Esophagus squamous epithelium (tissue), 5 donors: Measurements from ENCODE around the gene SPX. TPM values are rescaled to one million over a fixed set of nuclear protein-coding genes. Genes with fewer than 3 reads are reported as not detected.

ENCODE experiments used
- DNase-seq: peaks from one replicate; lab custom pipeline; 2025; lab: John Stamatoyannopoulos, UW
- H3K27ac ChIP-seq, 4 donors: fragments of 200-600 bp; sonication (generic); one replicate each; pipeline ENCODE4 v1.5.1; 2016 to 2019; ENCODE audit warnings: mild to moderate bottlenecking in 1 of 4
- H3K27me3 ChIP-seq, 4 donors: fragments of 200-600 bp; sonication (generic); 1 replicate in 3 of 4; 2 replicates in 1 of 4; pipeline versions ENCODE4 v1.5.1 to v1.6.0; 2017 to 2021; ENCODE audit warnings: antibody characterized with exemption in 1 of 4
- H3K36me3 ChIP-seq, 3 donors: fragments of 200-600 bp; sonication (generic); one replicate each; pipeline ENCODE4 v1.5.1; 2016 to 2019
- H3K4me1 ChIP-seq, 3 donors: fragments of 200-600 bp; sonication (generic); one replicate each; pipeline ENCODE4 v1.5.1; 2017 to 2019
- H3K4me3 ChIP-seq, 4 donors: fragments of 200-600 bp; sonication (generic); 1 replicate in 3 of 4; 2 replicates in 1 of 4; pipeline ENCODE4 v1.5.1; 2016 to 2019; ENCODE audit warnings: mild to moderate bottlenecking in 2 of 4, moderate library complexity in 1 of 4
- H3K9me3 ChIP-seq, 3 donors: fragments of 200-600 bp; sonication (generic); one replicate each; pipeline ENCODE4 v1.5.1; 2016 to 2019
- CTCF ChIP-seq, 6 experiments: fragments of 450-650 bp in 4 of 6; fragments of 200-600 bp in 2 of 6; sonication (generic) in 2 of 6; IDR thresholded peaks; one replicate each; pipeline ENCODE4 v1.5.1; 2016 to 2019; ENCODE audit warnings: antibody characterized with exemption in 6 of 6, mild to moderate bottlenecking in 4 of 6, moderate library complexity in 4 of 6
- POLR2A ChIP-seq, 4 donors: fragments of 450-650 bp; IDR thresholded peaks; one replicate each; pipeline ENCODE4 v1.6.1; 2017; ENCODE audit warnings: antibody characterized with exemption in 4 of 4, mild to moderate bottlenecking in 4 of 4, moderate library complexity in 3 of 4
- WGBS, 2 donors: methylation state at CpG; one replicate each; pipeline ENCODE4 v1.1.5; 2018; 5-methylcytosine and 5-hydroxymethylcytosine counted together
- intact Hi-C: fragments of 100-400 bp; cut with DNase I; formaldehyde crosslinking; loops from one replicate; pipeline ENCODE4 v1.15.0; 2022
- total RNA-seq, 4 donors: library from RNA; depleted of rRNA; stranded (reverse); fragments of >200 nt; gene quantifications; one replicate each; pipeline ENCODE4 v1.1.0, GENCODE V29; 2016
- donor health status: DM: yes; HTN: yes; CAD: no.

The SPX gene
- total RNA-seq, 4 donors from 2014 or later: not detected

DNA sequence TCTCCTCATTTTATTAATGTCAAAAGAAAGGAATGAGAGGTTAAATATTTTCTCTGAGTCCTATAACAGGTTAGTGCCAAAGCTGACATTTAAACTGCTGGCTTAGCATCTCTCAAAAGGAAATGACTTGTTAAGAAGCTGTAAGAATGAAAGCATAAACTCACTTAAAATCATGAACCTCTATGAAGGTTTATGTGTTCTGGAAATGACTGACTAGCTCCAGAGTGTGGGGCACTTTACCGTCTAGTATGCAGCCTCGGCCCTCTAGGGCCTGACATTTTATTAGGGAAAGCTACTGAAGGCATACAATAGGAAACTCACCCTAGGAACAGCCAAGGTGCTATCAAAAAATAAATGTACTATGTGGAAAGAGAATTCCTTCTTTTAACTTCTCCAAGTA, 35.1 kb downstream of the SPX start:
- no peak for DNase-seq
- Histone ChIP-seq H3K27me3 (no peaks in the 10 kb centered on the region), H3K9me3 (no peaks in the 10 kb centered on the region), H3K4me3 (no peak overlapping the region), H3K36me3 (no peaks in the 10 kb centered on the region), H3K4me1 (no peaks in the 10 kb centered on the region), H3K27ac (no peak overlapping the region)
- TF ChIP-seq CTCF (IDR thresholded peaks at IDR 0.05) (no peak), POLR2A (IDR thresholded peaks at IDR 0.05) (no peak)
- WGBS, 2 donors: 42 to 46% methylated on average over 2 of the region's 2 CpGs
- intact Hi-C loops: no loop called here

GRCh38 chr12:21562859-21563258, 36.8 kb downstream of the SPX start:
- no peak for TF ChIP-seq POLR2A (IDR thresholded peaks at IDR 0.05)
- DNase-seq: no peak
- H3K4me1 ChIP-seq: no peaks in the 10 kb centered on the region
- intact Hi-C loops: no loop called here
- H3K9me3 ChIP-seq: no peaks in the 10 kb centered on the region
- WGBS, 2 donors: 31 to 38% methylated on average over 2 of the region's 2 CpGs
- no peaks in the 10 kb centered on the region for H3K36me3 ChIP-seq
- no peaks in the 10 kb centered on the region for H3K27me3 ChIP-seq
- no peak overlapping the region for H3K27ac ChIP-seq
- H3K4me3 ChIP-seq: no peak overlapping the region

DNA sequence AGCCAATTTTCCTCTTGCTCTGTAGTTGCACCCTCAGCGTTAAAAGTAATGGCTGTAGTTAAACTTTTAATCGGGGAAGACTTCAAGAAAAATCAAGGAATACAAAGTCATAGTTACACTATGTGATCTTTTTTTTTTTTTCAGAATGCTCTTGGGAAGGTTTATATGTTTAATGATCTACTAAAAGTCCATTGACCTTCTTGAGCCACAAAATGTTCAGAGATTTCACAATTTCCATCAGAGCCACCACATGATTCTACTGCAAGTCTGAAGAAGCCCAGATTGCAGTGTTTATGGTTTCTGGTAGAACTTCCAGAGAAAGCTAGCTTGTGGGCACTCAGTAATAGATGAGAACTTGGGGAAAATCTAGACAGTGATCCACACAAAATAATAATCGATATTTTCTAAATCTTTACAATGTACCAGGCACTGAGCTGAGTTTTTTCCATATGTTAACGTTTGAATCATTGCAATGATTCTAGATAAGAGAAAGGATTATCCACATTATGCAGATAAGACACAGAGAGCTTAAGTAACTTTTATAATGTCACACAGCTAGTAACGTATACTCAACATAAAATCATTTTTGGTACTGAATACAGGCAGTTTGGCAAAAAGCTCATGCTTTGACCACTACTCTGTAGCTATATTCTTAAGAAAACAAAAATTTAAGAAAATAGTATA, 40.3 kb downstream of the SPX start:
- no peak overlapping the region for H3K4me3 ChIP-seq
- no peak for TF ChIP-seq CTCF (IDR thresholded peaks at IDR 0.05)
- TF ChIP-seq POLR2A (IDR thresholded peaks at IDR 0.05): no peak
- H3K9me3 ChIP-seq: no peaks in the 10 kb centered on the region
- no peaks in the 10 kb centered on the region for H3K27me3 ChIP-seq
- no peak for DNase-seq
- intact Hi-C loops: no loop called here
- 76 to 83% methylated on average over 5 of the region's 5 CpGs for WGBS, 2 donors
- no peaks in the 10 kb centered on the region for H3K4me1 ChIP-seq
- no peak overlapping the region for H3K27ac ChIP-seq
- H3K36me3 ChIP-seq: no peaks in the 10 kb centered on the region

DNA sequence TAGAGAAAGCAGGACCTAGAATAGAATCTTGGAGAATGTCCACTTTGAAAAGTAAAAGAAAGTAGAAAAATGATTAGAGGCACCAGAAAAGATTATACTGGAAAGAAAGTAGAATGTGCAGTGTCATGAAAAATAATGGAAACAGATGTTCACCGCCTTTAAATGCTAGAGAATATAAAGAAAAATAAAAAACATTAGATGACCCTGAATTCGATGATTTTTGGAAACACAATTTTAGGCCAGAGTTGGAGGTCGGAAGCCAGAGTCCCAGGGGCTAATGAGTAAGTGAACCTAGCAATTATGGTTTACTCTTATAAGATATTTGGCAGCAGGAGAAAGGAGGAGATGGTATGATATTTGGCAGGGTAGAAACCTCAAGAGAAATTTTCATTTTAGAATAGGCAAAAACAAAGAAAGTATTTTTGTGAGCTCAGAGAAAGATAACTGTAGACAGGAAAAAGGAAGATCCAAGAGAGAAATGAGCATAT, 40.9 kb downstream of the SPX start:
- no peaks in the 10 kb centered on the region for H3K36me3 ChIP-seq
- TF ChIP-seq POLR2A (IDR thresholded peaks at IDR 0.05): no peak
- TF ChIP-seq CTCF (IDR thresholded peaks at IDR 0.05): no peak
- intact Hi-C loops: no loop called here
- 78 to 91% methylated on average over 3 of the region's 3 CpGs for WGBS, 2 donors
- H3K9me3 ChIP-seq: no peaks in the 10 kb centered on the region
- no peaks in the 10 kb centered on the region for H3K27me3 ChIP-seq
- DNase-seq: no peak
- H3K4me3 ChIP-seq: no peak overlapping the region
- no peak overlapping the region for H3K27ac ChIP-seq
- no peaks in the 10 kb centered on the region for H3K4me1 ChIP-seq

- intact Hi-C loops: no loop called here
- H3K27ac ChIP-seq: no peak overlapping the region
- no peak overlapping the region for H3K4me3 ChIP-seq
- no peaks in the 10 kb centered on the region for H3K9me3 ChIP-seq
- 82 to 90% methylated on average over 4 of the region's 4 CpGs for WGBS, 2 donors
- H3K27me3 ChIP-seq: no peaks in the 10 kb centered on the region
- no peak for DNase-seq
- no peaks in the 10 kb centered on the region for H3K4me1 ChIP-seq
- no peaks in the 10 kb centered on the region for H3K36me3 ChIP-seq
- TF ChIP-seq POLR2A (IDR thresholded peaks at IDR 0.05): no peak
- TF ChIP-seq CTCF (IDR thresholded peaks at IDR 0.05): no peak
Observed at GRCh38 chr12:21568115-21568514, 42.0 kb downstream of the SPX start.
